Gastrocnemius medialis (tissue), 4 donors: ENCODE results near the gene RASAL3. TPM values are rescaled to one million over a fixed set of nuclear protein-coding genes. Genes with fewer than 3 reads are reported as not detected.
A peak's percentile ranks its signal among the peaks of the same experiment; 100 is the strongest.

Source experiments
- ATAC-seq, 2 donors: fragments of 150-250 bp; one replicate each; pipeline ENCODE4 v1.9.1; 2016
- DNase-seq, 2 donors: peaks; one replicate each; pipeline ENCODE4 v3.0.0-alpha.2; 2019
- H3K27ac ChIP-seq, 4 donors: fragments of 200-600 bp; sonication (generic); 1 replicate in 1 of 4; 2 replicates in 3 of 4; pipeline ENCODE4 v1.5.1; 2016 to 2018; ENCODE audit warnings: mild to moderate bottlenecking in 2 of 4, moderate library complexity in 1 of 4
- H3K27me3 ChIP-seq, 3 donors: fragments of 200-600 bp; sonication (generic) in 2 of 3; 1 replicate in 1 of 3; 2 replicates in 2 of 3; pipeline versions ENCODE4 v1.5.1 to v1.6.0; 2016 to 2019; ENCODE audit warnings: mild to moderate bottlenecking in 1 of 3, moderate library complexity in 1 of 3
- H3K36me3 ChIP-seq, 2 donors: fragments of 200-600 bp; sonication (generic) in 1 of 2; one replicate each; pipeline ENCODE4 v1.5.1; 2017 to 2018
- H3K4me1 ChIP-seq, 2 donors: fragments of 200-600 bp; sonication (generic) in 1 of 2; one replicate each; pipeline ENCODE4 v1.5.1; 2016 to 2017; ENCODE audit warnings: mild to moderate bottlenecking in 2 of 2
- H3K4me3 ChIP-seq, 4 donors: fragments of 200-600 bp; sonication (generic) in 3 of 4; 1 replicate in 1 of 4; 2 replicates in 3 of 4; pipeline ENCODE4 v1.5.1; 2016 to 2019; ENCODE audit warnings: mild to moderate bottlenecking in 2 of 4
- H3K9me3 ChIP-seq, 3 donors: fragments of 200-600 bp; sonication (generic) in 2 of 3; 1 replicate in 1 of 3; 2 replicates in 2 of 3; pipeline ENCODE4 v1.5.1; 2016 to 2019
- POLR2A ChIP-seq, 2 donors: fragments of 450-650 bp; IDR thresholded peaks; one replicate each; pipeline ENCODE4 v1.6.1; 2017; ENCODE audit warnings: antibody characterized with exemption in 2 of 2, mild to moderate bottlenecking in 2 of 2, moderate library complexity in 2 of 2
- in situ Hi-C, 4 donors: fragments of 200-750 bp; cut with MboI; loops; one replicate each; pipeline versions ENCODE4 v1.15.0 to v1.8.0; 2017; ENCODE audit warnings: low sequenced_read_pairs in 4 of 4
- intact Hi-C: fragments of 100-400 bp; cut with DNase I; formaldehyde crosslinking; loops from one replicate; pipeline ENCODE4 v1.15.1; 2023; ENCODE audit warnings: low total_unique reads
- total RNA-seq, 4 donors: library from RNA; depleted of rRNA; stranded (reverse); fragments of >200 nt; gene quantifications; one replicate each; pipeline versions ENCODE4 v1.1.0 to v1.2.3, GENCODE V29; 2016
- TF ChIP-seq, protein P1 (sequence below), 5 experiments: fragments of 450-650 bp in 3 of 5; fragments of 200-600 bp in 2 of 5; sonication (generic) in 2 of 5; IDR thresholded peaks in 4 of 5; conservative IDR thresholded peaks in 1 of 5; 1 replicate in 4 of 5; 2 replicates in 1 of 5; pipeline ENCODE4 v1.5.1; 2016 to 2019; ENCODE audit warnings: antibody characterized with exemption in 5 of 5, mild to moderate bottlenecking in 3 of 5, moderate library complexity in 3 of 5

RASAL3 gene
- total RNA-seq, 4 donors from 2014 or later = 0.36 to 1.6 (median 0.38) TPM; not detected in 1

DNA sequence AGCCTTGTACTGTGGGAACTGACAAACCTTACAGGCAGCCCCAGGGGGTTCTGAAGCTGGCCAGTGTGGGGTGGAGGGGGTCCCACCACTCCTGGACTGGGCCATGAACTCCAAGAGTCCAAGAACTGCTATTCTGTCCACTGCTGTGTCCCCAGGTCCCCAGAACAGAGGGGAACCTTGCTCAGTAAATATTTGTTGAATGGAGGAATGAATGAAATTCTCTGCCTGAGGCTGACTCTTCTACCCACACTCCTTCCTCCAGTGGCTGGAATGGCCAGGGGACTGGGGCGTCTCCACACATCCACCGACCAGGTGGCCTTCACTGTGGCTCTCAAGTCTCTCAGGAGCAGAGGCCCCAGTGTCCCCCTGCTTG lies 26.2 kb downstream of the RASAL3 start:
- Histone ChIP-seq H3K9me3 (no peaks in the 10 kb centered on the region), H3K4me1 (peaks cover 7 to 8% of the 10 kb centered on the region in 2 donors), H3K4me3 (no peak overlapping the region), H3K27ac (no peak overlapping the region), H3K27me3 (no peaks in the 10 kb centered on the region), H3K36me3 (peaks cover 0 to 4% of the 10 kb centered on the region in 2 donors)
- TF ChIP-seq POLR2A (IDR thresholded peaks at IDR 0.05) = no peak
- TF ChIP-seq, protein P1, sequence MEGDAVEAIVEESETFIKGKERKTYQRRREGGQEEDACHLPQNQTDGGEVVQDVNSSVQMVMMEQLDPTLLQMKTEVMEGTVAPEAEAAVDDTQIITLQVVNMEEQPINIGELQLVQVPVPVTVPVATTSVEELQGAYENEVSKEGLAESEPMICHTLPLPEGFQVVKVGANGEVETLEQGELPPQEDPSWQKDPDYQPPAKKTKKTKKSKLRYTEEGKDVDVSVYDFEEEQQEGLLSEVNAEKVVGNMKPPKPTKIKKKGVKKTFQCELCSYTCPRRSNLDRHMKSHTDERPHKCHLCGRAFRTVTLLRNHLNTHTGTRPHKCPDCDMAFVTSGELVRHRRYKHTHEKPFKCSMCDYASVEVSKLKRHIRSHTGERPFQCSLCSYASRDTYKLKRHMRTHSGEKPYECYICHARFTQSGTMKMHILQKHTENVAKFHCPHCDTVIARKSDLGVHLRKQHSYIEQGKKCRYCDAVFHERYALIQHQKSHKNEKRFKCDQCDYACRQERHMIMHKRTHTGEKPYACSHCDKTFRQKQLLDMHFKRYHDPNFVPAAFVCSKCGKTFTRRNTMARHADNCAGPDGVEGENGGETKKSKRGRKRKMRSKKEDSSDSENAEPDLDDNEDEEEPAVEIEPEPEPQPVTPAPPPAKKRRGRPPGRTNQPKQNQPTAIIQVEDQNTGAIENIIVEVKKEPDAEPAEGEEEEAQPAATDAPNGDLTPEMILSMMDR (IDR thresholded peaks at IDR 0.05 in 4 of 5, conservative IDR thresholded peaks at IDR 0.05 in 1 of 5) = no peak
- DNase-seq (no peak), ATAC-seq (no peak)
- in situ Hi-C loops = loop anchor here in 2 of 4 donors (10.0 to 25.0 kb wide), 2 partner anchors 63 to 176 kb away; partner anchors contain the start of gene AKAP8 (in 1 of the 2)
- intact Hi-C loops = no loop called here

DNA sequence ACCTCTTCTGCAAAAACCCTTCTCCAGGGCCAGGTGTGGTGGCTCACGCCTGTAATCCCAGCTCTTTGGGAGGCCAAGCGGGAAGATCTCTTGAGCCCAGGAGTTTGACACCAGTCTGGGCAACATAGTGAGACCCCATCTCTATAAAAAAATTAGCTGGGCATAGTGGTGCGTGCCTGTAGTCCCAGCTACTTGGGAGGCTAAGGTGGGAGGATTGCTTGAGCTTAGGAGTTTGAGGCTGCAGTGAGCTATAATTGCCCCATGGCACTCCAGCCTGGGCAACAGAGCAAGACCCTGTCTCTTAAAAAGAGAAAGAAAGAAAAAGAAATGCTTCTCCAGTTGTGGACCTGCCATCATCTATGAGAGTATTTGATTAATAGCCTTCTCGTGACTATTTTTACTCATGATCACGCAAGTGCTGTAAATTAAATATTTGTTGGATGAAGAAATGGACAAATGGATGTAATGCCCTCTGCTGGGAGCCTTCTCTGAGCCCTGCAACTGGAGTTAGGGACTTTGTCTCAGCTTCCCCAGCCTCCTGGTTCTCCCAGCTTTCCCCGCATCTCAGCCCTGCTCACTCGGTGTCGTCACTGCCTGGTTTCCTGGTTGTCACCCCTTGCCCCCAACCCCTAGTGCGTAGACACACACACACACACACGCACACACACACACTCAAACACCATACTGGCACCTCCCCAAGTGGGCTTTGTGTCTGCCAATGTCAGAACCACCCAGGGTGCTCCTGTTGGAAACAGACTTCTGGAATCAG lies 26.8 kb downstream of the RASAL3 start:
- no peak for DNase-seq
- H3K27ac ChIP-seq = no peak overlapping the region

DNA sequence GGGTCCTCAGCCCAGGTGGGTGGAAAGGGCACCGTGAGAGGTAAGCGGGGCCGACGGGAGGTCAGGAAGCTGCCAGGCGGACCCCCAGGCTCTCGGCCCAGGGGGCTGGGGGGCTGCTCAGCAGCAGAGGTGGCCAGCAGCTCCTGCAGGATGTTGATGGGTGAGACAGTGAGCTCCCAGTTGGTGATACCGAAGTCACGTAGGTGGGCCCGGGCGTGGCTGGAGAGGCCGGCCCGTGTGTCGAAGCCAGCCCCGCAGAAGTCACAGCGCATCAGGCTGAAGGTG lies 27.6 kb downstream of the RASAL3 start:
- no peak for TF ChIP-seq POLR2A (IDR thresholded peaks at IDR 0.05)
- TF ChIP-seq, protein P1 (IDR thresholded peaks at IDR 0.05 in 4 of 5, conservative IDR thresholded peaks at IDR 0.05 in 1 of 5) = no peak
- H3K27ac ChIP-seq = no peak overlapping the region
- intact Hi-C loops (no loop called here), in situ Hi-C loops (loop anchor here in 2 of 4 donors (10.0 to 25.0 kb wide), 2 partner anchors 62 to 174 kb away; partner anchors contain the start of gene AKAP8 (in 1 of the 2))
- no peak overlapping the region for H3K4me3 ChIP-seq
- H3K36me3 ChIP-seq = peaks cover 0 to 4% of the 10 kb centered on the region in 2 donors
- no peak for ATAC-seq
- no peak for DNase-seq
- peaks cover 3% of the 10 kb centered on the region in 2 donors for H3K4me1 ChIP-seq
- H3K27me3 ChIP-seq = no peaks in the 10 kb centered on the region
- H3K9me3 ChIP-seq = no peaks in the 10 kb centered on the region

More for the DNA sequence above, 26.8 kb downstream of the RASAL3 start:
- H3K4me1 ChIP-seq = peaks cover 3% of the 10 kb centered on the region in 2 donors
- no peak overlapping the region for H3K4me3 ChIP-seq
- H3K27me3 ChIP-seq = no peaks in the 10 kb centered on the region
- intact Hi-C loops = no loop called here
- no peak for ATAC-seq
- H3K9me3 ChIP-seq = no peaks in the 10 kb centered on the region
- in situ Hi-C loops = loop anchor here in 2 of 4 donors (10.0 to 25.0 kb wide), 2 partner anchors 63 to 175 kb away; partner anchors contain the start of gene AKAP8 (in 1 of the 2)
- TF ChIP-seq, protein P1 (IDR thresholded peaks at IDR 0.05 in 4 of 5, conservative IDR thresholded peaks at IDR 0.05 in 1 of 5) = peak in 3 of 5 experiments; percentile 13 to 23 (median 15)
- TF ChIP-seq POLR2A (IDR thresholded peaks at IDR 0.05) = no peak
- H3K36me3 ChIP-seq = peaks cover 0 to 4% of the 10 kb centered on the region in 2 donors

DNA sequence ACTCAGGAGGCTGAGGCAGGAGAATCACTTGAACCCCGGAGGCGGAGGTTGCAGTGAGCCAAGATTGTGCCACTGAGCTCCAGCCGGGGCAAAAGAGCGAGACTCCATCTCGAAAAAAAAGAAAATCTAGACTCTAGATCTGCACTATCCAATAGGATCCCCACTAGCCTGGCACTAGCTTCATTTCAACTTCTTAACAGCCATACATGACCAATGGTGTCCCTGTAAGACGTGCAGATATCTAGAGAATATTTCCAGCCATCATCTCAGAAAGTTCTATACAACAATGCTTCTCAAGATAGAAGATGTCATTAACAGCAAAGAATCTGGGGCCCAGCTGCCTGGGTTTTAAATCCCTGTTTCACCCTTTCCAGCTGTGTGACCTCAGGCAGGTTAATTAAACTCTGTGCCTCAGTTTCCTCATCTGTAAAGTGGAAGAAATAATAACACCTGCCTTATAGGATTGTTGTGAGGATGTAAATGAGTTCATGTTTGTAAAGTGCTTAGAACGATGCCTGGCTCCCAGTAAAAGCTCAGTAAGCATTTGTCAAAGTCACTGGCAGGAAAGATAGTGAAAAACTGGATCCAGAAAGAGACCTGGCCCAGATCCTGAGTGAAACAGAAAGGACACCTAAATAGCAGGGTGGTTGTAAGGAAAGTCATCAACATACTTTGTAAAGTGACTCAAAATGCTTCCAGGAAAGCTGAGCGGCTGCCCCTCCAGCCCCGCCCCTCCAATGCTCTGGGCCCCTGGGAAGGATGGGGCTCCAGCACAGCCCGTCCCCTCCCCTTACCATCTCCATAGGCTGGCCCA lies 28.1 kb downstream of the RASAL3 start:
- Histone ChIP-seq H3K27ac (no peak overlapping the region), H3K9me3 (no peaks in the 10 kb centered on the region), H3K27me3 (no peaks in the 10 kb centered on the region), H3K4me1 (peaks cover 7 to 9% of the 10 kb centered on the region in 2 donors), H3K4me3 (no peak overlapping the region), H3K36me3 (peaks cover 0 to 4% of the 10 kb centered on the region in 2 donors)
- intact Hi-C loops (no loop called here), in situ Hi-C loops (loop anchor here in 2 of 4 donors (10.0 to 25.0 kb wide), 2 partner anchors 61 to 174 kb away; partner anchors contain the start of gene AKAP8 (in 1 of the 2))
- no peak for ATAC-seq
- TF ChIP-seq, protein P1 (IDR thresholded peaks at IDR 0.05 in 4 of 5, conservative IDR thresholded peaks at IDR 0.05 in 1 of 5) = no peak
- no peak for TF ChIP-seq POLR2A (IDR thresholded peaks at IDR 0.05)
- no peak for DNase-seq
